ENCODE results near the gene UACA.

- TF ChIP-seq CTCF (optimal IDR thresholded peaks at IDR 0.05 in 1 of 3, IDR thresholded peaks at IDR 0.05 in 1 of 3, conservative IDR thresholded peaks at IDR 0.05 in 1 of 3; ENCODE audit: extremely low read depth in 1 of 3, insufficient read depth in 2 of 3, low read length in 3 of 3) (no peak), EZH2 (IDR thresholded peaks at IDR 0.05; ENCODE audit: low read length) (no peak)
Measured at GRCh38 chr15:70762469-70763119, 764 bp downstream of the UACA start.
